HG03196 (cell line): ENCODE results near the gene BTBD9.

Experiments used
- ATAC-seq: cut with Tn5 transposase; IDR thresholded peaks from one replicate; pipeline ENCODE4 v1.9.1; 2021; ENCODE audit not compliant: unreplicated experiment

The BTBD9 gene

DNA sequence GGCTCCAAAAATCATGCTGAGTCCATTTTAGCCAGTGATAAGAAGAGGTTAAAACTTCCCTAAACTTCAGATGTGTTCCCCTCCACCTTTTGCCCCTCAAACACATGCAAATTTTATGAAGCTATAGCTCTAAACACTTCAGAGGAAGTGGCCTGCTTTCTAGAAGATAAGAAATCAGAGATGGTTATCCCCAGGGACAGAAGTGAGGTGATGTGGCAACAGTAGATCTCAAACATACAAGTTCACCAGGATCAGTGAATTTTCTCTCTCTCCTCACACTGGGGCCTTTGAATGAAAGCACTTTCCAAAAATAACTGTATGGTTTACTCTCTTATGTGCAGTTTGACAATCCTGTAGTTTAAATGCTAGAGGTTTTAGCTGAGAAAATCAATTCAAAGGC is 332.0 kb downstream of the BTBD9 start:
- peak; percentile 79 for ATAC-seq

DNA sequence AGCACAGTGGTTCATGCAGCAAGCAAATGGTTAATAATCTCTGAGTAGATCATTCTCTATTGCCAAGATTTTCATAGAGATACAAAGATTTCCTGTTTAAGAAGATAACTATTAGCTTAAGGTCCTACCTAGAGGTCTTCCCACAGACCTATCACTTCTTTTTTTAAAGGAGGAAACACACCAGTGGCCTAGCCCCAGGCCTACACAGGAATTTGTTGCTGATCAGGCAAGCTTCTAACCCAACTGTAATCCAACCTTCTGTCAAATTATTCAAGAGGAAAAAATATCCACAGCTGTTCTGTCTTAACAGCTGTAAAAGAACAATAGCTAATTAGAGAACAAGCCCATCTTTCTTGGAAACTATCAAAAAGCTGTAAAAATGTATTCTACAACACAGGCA is 332.8 kb downstream of the BTBD9 start:
- ATAC-seq: no peak

DNA sequence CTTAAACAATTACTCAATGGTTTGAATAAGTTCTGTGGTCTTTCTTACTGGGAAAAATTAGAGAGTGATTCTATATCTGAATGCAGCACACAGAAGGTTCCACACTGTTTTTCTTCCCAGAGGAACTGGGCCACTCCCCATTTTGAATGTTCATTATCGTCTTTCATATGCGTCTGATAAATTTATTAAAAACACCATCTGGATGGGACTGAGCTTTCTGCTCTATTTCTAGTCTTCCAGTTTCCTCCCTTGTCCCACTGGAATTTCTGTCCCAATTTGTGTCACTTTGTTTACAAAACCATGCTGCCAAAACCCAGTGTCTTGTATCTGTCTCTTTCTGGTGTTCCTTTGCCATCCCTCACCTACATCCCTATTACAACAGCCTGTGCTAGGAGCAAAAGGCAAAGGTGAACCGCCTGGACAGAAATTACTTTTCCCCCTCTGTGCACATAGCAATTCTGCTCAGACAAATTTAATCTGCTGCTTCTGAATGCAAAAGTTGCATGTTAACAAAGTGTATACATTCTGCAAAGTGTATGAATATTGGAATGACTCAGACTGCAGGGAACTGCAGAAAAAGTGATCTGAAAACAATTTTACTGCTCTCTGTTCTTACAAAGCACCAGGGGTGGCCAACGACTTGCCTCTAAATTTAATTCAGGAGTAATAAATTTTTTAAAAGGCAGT is 333.6 kb downstream of the BTBD9 start:
- no peak for ATAC-seq

DNA sequence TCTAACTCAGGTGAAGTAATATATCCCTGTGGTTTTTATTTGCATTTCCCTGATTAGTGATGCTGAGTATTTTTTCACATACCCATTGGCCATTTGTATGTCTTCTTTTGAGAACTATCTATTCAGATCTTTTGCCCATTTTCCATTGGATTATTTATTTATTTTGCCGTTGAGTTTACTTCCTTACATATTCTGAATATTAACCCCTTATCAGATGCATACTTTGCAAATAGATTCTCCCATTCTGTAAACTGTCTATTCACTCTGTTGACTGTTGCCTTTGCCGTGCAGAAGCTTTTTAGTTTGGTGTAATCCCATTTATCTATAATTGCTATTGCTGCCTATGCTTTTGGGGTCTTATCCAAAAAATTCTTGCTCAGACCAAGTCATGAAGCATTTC is 336.9 kb downstream of the BTBD9 start:
- no peak for ATAC-seq

DNA sequence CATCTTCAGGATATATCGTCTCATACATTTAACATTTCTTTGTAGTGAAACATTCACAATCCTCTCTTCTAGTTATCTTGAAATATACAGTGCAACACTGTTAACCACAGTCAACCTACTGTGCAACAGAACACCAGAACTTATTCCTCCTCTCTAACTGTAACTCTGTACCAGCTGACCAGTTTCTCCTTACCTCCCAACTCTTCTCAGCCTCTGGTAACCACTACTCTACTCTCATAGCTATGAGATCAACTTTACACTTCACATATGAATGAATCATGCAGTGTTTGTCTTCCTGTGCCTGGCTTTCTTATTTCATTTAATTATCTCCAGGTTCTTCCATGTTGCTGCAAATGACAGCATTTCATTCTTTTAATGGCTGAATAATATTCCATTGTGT is 337.6 kb downstream of the BTBD9 start:
- no peak for ATAC-seq

DNA sequence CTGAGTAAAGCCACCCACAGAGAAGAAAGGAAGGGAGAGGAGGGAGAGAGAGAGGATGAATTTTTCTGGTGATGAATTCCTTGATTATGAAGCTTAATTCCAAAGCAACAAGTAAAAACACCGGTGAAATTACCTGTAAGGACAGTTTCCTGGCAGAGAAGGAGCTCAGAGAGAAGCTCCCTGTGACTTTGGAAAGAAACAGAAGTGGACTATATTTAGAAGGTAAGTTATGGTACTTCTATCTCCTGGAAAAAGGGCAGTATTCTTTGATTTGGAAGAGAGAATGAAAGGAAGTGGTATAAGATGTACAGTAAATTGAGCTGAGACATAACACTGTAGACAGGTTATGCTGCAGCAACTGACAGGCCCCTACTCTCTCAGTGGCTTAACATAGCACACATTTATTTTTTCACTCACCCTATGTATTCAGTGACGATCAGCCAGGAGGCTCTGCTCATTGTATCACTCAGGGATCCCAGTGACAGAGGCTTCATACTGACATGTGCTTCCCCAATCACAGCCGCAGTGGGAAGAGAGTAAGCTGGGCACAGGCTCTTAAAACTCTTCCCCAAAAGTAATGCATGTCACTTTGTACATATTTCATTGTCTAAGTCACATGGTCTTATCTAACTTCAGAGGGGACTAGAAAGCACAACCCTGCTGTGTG is 349.5 kb downstream of the BTBD9 start:
- no peak for ATAC-seq

DNA sequence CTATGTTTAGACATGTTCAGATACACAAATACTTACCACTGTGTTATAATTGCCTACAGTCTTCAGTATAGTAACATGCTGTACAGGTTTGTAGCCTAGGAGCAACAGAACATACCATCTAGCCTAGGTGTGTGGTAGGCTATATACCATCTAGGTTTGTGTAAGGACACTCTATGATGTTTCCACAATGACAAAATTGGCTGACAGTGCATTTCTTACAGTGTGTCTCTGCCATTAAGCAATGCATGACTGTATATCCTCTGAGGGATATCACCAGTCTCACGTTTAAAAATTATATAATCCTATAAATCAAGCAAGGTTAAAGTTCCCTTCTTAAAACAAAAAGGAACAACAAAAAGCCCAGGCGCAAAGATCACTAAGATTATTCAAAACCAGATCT is 352.2 kb downstream of the BTBD9 start:
- ATAC-seq: no peak

DNA sequence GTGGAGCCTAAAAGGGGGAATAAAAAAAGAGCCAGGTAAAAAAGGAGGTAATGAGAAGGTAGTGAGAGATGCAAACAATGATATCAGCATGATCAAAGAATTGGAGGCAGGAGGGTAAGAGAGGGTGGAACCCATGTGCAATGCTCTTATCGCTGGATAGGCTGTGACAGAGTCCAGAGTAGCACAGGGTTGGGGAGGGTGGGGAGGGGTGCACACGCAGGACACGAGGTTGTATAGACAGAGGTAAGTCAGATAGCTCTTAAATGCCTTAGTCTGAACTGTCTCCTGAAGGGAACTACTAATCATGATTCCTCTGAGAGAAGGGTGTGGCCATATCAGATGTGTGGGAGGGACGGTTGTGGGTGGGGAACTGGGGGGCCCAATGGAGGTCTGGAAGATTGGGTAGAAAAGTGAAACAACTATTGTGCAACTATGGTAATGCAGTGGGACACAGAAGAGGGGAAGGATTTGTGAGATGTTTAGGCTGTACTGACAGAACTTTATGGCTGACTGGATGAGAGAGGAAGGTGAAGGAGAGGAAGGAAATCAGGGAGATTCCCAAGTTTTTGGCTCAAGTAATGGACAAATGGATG is 354.8 kb downstream of the BTBD9 start:
- ATAC-seq: no peak

DNA sequence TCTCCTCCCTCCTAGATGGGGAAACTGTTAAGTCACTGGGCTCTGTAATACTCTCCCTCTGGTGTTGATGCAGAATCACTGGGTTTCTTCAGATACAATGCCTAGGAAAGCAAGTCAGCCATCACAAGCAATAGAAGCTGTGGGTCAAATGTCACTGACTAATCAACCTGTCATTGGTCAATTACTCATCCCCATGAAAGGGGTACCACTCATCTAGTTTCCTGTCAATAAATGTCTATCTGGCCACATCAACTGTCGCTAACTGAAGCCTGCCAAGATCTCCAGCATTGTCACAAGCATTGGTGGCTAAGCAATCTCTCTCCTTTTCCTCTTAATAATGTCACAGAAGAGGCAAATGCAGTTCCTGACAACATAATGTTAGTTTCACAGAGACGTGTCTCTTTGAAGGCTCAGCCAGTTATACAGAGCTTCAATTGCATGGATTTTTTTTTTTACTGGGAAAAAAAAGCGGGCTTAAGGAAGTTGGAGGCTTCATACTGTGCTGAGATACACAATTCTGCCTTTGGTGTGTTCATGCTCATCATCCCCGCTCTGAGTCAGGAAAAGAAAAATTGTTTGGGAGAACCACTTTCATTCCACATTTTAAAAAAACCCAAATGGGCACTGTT is 355.9 kb downstream of the BTBD9 start:
- ATAC-seq: no peak

DNA sequence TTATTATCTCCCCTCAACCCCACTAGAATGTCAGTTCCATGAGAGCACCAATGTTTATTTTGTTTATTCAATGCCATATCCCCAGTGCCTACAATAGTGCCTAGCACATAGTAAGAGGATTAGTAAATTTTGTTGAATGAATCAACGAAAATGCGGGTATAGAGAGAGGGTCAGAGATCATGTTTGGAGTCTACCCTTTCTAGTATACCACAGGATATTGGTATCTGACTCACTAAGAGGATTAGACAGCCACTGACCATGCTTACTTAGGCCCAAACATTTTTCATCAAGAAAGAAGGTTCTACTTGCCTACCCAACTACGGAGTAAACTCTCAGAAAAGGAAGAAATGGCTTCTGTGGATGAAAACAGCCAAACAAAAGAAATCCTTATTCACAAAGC is 356.8 kb downstream of the BTBD9 start:
- ATAC-seq: no peak

DNA sequence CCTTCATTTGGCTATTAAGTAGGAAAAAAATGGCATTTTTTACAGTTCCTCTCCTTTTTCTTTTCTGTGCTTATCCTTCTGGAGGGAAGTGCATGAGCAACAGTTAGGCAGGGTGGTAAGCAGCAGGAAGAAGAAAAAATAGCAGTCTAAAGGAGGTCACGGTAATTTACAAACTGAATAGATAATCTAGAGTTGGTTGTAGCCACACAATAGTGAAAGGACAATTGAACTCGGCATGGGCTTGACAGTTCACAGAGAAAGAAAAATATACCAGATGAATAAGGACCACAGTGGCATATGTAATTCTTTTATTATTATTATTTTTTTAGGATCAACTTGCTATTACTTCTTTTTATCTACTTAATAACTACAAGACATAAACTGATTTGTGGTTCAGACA is 358.6 kb downstream of the BTBD9 start:
- ATAC-seq: no peak

DNA sequence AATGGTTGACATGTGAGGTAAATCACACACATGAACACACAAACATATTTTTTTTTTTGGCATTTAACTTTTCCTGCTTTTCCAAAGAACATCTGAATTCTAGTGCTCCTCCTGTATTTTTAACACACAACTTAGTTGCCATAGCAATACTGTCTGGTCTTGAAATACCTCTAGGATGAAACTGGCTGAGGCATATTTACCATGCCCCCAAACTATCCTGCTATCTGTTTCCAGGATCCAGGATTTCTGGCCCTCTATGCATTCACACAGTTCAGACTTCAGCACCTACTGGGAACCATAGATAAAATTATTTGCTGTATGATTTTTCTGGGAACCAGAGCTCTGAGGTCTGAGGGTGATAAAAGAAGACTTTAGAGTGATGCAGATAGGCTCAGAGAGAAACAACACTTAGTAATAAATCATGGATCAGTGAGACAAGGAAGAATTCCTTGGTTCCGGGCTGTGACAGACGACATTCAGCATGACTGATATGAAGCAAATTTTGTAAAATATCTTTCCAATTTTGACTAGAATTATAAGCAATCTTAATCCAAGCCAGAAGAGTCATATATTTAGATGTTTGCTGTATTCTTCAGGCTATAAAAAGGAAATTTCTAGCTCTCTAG is 359.7 kb downstream of the BTBD9 start:
- no peak for ATAC-seq

DNA sequence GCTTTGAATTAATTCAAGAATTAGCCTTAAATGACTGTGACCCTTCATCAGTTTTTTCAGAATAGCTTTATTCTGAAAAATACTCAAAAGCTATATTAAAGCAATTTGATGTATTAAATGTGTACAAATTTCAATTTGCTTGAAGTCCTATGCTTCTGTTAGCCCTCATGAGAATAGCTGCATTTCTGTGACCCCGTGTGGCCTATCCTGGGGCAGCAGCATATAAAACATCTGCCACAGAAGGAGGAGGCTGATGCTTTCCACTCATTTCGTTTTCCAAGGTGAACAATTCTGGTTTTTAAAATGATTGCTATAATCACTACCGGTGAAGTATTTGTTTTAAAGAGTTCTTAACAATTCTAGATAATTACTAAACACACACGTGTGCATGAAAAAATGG is 360.3 kb downstream of the BTBD9 start:
- ATAC-seq: no peak

DNA sequence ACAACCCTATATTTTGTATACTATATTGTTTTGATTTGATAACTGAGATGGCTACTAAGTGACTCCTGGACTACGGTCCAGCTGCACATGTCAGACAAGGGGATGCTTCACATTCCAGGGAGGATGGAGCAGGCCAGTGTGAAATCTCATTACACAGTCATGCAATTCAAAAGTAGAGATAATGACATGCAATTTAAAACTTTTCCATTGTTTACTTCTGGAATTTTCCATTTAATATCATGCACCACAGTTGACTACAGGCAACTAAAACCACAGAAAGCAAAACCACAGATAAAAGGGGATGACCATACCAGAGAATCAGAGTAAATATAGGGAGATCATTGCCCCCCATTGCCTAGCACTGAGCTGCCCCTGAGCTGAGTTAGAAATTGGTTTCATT is 366.4 kb downstream of the BTBD9 start:
- ATAC-seq: no peak

DNA sequence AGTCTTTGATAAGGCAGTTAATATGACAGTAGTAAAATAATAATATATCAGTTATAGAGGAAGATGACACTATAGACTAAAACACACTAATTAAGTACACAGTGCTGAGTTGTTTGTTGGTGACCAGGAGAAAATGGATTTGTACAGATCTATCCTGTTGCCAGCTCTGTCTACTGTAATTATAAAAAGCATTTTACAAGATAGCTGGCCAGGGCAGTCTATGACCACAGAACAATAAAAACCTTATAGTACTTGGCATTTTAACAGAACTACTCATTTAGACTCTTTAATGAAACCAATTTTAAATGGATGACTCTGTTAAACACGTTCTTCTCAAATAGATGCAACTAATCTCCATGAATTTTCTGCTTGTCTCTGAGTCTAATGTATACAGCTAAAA is 367.5 kb downstream of the BTBD9 start:
- ATAC-seq: no peak

DNA sequence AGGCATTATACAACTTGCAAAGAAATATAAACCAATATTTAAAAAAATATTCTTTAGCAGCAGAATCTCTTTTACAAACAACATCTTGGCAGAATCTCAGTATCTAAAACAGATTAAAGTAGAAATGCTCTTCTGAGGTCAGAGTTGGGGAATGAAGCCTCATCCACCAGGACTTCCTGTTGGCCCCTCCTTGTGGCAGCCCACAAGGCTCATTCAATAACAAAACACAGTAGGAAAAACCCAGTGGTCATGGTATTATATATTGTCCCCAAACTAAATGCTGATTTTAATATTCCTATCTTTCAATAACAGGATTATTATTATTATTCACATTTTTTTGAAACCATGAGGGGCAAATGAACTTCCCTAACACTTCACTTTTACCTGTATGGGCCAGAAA is 368.6 kb downstream of the BTBD9 start:
- no peak for ATAC-seq

DNA sequence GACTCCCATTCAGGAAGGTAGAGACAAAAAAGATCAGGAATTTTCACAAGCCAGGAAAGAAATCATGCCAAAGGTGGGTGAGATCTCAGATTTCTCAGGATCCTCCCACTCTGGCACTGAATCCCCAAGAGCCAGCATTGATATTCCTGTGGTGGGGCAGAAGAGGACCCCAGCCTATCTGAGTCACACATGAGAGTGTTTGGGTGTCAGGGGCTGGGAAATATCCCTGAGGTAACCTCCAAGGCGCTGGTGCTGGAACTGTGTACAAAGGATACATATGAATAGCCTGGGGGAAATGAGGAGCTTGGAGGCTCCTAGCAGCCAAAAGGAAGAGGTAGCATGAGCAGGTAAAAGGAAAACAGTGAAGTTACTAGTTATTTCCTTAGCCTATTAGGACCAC is 369.4 kb downstream of the BTBD9 start:
- no peak for ATAC-seq

DNA sequence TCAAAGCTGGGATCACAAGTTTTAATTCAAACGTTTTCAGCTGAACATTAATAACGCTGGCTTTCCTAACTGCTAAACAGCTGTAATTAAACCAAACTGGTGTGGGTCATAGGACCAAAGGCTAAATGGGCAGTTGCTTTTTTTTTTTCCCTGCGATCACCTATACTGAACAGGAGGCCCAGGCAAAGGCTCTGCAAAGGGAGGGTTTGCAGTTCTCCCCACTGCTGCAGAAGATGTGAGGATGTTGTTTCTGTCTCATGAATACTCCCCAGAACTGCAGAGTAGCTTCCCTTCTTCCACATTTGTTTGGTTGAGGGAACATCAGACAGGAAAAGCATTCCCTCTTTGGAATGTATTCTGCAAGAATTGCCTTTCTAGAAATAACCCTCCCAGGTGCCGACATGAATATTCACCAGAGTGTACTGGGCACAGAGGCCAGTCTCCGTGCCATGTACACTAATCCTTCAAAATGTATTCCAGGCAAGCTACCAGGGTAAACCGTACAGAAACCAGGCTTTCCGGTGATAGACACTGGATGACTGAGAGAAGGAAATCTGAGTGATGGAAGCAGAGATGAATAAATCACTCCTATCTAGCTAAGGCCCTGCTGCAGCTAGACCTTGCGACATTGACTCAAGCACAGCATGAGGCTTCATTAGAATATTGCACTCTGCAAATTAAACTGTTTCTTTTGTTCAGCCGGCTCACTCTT is 370.1 kb downstream of the BTBD9 start:
- no peak for ATAC-seq

DNA sequence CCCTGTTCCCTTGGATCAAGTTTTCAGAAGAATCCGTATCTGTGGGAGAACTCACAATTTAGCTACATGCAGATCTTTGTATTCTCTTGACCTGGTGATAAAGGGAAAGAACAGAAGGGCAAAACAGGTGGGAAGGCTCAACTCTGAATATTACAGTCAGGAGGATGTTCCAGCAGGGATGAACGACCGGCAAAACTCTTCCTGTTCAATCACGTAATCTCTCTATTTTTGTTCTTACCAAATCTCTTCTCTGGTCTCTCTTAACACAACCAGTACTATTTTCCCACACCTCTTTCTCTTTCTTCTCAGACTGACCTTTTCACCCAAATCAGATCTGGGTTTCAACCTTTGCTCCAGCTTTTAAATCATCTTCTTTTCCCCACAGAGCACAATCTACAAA is 371.4 kb downstream of the BTBD9 start:
- ATAC-seq: no peak

DNA sequence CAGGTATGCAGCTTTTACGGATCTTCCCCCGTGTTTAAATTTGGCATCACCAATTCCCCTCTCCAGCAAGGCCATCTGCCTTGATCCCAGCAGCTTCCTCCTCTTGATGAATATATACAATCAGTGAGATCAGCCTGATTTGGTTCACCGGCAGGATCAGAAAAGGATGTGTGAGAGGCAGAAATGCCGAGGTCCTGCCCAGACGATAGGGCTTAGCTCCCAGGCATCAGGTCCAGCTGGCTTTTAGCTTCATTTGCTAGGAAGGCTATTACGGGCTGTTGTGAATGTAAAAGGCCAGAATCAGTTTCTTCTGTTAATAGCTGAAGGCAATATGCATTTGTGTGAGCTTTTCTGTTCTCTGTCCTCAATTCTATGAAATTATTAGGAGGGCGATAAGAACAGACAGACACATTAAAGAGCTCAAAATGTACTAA is 372.8 kb downstream of the BTBD9 start:
- ATAC-seq: no peak

DNA sequence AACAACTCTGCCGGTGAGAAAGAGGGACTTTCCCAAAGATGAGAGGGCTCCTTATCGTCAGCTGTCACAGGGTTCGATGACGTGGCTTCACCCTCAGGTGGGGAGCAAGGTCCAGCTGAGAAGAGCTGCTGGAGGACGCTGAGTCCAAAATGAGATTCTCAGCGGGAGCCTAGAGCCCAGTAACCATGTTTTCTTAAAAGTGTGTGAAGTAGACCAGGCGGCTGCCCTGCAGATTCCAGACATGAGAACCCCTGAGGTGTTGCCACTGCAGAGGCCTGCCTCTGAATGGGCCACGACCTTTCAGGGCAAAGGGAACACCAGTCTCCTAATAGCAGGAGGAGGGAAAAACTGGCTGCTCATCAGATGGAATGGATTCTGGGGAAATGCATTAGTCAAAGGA is 375.1 kb downstream of the BTBD9 start:
- ATAC-seq: no peak
